Activated T-cell treated with anti-CD3 and anti-CD28 coated beads for 48 hours (primary cell): ENCODE measurements around the gene IL10.
"Not testable (repeated sequence)": the region's sequence is repeated elsewhere in the genome, so short reads cannot be mapped to it uniquely, and the experiment has no call there.

Experiments
- DNase-seq: peaks from one replicate; pipeline ENCODE4 v3.0.0-alpha.2; 2020; ENCODE audit warnings: low read depth

IL10 gene

DNA sequence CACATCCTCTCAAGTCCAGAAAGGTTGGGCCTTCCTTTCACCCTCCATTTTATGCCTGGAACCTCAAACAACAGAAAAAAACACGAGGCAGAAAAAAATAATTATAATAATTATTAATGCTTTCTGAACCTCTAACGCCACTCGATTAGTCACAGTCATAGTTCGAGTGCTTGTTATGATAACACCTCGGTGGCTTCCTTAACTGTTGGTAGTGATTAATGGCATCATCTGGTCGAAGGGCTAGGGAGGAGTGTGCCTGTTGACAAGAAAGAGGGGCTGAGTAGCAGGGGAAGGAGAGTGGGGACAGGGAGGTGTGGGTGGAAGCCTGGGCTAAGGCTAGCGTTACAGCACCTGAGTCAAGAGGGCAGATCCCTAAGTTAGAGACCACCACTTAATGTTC is 21.3 kb upstream of the IL10 start:
- no peak for DNase-seq

DNA sequence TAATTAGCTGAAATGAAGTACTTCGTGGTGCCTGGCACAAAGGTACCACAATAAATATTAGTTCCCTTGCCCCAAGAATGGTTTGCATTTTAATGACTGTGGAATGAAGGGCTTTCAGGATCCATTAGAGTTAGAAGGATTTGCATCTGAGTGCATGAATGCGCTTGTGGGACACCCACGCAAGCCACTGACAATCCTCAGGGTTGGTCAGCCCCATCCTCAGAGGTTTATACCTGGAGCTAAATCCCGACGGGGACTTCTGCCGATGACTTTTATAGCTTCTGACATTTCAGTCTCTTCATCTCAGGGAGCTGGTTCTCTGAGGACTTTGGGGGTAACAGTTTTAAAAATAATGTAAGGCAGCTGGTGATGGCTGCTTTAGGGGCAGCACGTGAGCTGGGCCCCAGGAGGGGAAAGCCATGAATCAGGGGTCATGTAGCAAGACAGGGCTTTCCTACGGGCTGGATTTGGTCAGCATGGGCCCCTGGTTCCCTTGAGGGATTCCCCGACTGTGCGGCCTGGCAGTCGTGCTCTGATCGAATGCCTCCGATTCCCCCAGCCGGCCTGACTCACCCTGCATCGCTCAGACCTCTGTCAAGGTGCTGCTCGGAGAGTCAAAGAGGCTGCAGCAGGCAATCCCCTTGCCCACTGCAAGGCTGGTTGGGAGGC is 20.8 kb upstream of the IL10 start:
- peak; percentile 51 for DNase-seq

DNA sequence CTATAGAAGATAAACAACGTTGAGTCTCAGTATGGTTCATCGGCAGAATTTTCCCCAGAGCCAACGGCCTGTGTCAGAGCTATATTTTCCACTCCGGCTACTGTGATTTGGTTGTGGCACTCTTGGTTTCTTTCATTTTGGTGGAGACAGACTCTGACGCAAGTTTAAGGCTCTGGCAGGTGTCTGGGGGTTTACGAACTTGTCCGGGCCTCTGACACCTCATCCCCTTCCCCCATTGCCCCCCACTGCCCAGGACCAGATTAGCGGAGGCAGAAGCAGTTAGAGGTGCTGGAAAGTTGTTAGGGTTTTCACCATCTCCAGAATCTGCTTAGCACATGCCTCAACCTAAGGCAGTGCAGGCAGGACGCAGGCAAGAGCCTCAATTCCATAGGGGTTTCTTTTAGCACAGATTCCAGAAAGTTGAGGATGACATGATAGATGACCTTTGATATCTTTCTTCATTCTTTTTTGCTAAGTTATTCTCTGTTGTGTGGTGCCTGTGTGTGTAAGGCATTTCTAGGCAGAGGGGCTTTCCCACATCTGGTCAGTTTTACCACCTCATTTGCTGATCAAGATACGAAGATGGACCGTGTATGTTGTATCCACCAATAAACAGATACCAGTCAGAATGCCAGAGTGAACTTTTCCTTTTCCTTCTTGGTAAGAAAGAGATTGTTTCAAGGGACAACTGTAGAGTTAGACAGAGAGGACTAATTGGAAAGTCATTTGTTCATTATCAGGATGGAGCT is 18.4 kb upstream of the IL10 start:
- DNase-seq = no peak

DNA sequence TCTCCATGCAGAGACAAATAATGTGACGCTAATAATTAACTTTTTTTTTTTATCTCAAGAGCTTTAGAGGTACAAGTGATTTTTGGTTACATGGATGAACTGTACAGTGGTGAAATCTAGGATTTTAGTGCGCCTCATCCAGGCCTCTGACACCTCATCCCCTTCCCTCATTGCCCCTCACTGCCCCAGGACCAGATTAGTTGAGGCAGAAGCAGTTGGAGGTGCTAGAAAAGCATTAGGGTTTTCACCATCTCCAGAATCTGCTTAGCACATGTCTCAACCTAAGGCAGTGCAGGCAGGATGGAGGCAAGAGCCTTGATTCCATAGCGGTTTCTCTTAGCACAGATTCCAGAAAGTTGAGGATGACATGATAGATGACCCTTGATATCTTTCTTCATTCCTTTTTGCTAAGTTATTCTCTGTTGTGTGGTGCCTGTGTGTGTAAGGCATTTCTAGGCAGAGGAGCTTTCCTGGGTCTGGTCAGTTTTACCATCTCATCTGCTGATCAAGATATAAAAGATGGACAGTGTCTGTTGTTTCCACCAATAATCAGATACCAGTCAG is 16.3 kb upstream of the IL10 start:
- DNase-seq = no peak

DNA sequence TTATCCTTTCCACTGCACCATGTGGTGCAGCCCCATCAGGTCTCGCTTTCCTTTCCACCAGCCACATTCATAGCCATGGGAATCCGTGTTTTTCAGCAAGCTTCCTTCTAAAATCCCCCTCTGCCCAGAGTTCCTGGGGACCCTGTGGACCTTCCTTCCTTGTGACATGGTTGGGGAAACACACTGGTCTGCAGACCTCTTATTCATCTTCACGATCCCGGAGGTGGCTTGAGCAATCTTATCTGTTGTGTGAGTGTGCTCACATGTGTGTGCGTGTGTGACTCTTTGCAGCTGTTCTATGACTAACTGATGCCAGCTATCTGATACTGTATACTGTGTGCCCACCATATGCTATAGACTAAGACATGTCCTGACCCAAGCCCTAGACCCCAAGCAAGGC is 15.6 kb upstream of the IL10 start:
- DNase-seq = no peak

DNA sequence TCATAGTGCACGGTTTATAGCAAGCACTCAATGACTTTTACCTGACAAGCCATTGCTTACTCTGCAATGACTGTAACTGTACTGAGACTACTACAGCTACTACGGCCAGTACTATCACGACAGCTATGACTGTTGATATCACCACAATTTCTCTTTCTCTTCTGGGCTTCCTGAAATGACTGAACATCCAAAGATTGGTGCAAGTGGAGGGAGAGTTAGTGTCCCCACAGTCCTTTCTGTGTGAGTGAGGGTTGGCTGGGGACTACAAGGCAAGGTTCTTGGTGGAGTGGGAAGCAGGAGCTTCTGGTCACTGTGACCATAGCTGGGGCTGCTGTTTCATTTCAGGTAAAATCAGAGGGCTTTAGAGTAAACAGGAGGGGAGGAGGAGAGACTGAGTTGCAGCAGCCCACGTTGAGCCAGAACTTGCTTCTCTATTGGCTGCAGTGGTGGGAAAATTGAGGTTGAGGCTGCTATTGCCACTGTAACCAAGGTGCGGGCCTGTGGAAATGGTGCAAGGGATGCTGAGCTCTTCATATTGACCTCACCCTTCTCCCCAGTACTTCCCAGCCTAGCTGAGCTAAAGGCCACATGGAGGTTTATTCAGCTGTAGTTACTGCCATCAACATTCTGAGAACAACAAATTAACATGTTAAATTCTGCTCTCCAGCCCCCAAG is 14.1 kb upstream of the IL10 start:
- no peak for DNase-seq

DNA sequence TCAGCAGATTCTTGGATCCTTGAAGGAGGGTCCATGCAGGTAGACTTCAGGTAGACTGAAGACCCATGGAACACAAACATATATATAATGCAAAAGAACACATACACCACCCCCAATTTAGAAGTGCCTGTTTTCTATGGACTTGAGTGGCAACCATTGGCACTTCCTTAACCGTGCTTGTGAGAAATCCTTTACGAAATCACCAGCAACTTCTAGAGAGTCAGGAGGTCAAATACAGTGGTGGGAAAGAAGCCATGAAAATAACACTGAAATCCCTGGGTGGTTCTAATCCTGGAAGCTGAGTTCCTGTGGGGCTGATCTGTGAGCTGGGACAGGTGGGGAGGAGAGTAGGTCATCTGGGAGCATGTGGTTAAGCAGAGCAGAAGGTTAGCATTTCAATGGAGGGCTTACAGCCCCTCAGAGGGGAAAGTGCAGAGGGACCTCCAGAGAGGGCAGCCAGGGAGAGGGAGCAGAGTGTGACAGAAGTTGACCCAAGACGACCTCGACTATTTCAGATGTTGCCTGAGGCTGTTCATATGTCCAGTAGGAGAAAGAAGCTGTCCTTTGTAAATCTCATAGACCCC is 13.0 kb upstream of the IL10 start:
- DNase-seq = no peak

DNA sequence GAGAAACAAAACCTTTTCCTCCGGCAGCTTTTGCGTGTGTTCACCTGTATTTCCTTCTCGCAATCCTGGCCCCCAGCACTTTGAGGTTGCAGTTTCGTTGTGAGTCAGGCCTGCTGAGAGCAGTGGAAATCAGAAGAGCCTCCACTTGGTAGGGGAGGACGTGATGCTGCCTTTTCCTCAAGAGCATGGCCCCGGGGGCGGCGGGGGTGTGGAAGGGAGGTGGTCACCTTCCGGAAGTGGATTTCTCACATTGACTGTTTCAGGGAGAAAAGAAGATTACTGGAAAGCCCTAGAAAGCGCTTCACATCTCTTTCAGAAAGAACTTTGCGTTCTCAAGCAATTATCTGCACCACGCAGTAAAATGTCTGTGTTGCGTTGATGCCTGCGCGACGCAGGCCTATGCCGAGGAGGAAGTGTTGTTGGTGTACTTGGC is 12.2 kb upstream of the IL10 start:
- peak; percentile 85 for DNase-seq

DNA sequence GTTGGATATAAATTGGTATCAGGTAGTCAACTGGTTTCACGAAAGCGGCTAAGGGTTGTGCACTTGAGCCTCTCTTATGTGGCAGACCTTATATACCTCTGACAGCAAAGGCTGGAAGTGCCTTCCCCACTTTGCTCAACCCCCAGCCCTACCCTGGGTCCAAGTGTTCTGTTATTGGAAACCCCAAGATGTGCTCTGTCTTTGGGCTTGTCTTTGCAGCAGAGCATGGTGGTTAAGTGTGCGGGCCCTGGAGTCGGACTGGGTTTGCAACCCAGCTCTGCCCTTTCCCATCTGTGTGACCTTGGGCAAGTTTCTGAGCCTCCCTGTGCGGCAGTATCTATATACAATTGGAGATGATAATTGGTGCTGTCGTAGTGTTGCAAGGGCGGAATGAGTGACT is 11.2 kb upstream of the IL10 start:
- no peak for DNase-seq

DNA sequence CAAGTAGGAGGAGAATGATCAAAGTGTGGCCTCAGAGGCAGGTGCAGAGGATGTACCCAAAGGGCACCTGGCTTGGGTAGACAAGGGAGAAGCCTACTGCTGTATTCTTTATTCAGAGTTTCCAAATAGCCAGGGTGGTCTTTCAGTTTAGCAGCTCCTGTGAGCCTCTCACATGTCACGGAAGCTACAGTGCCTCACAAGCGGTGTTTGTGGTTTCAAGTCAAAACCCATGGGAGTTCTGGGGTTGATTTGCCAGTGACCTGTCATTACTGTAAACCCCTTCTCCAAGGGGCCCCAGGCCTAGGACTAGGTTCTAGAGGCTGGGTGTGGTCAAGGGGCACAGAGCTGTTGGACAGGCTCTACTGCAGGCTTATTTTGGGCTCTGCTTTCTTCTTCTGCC is 10.2 kb upstream of the IL10 start:
- DNase-seq = no peak

DNA sequence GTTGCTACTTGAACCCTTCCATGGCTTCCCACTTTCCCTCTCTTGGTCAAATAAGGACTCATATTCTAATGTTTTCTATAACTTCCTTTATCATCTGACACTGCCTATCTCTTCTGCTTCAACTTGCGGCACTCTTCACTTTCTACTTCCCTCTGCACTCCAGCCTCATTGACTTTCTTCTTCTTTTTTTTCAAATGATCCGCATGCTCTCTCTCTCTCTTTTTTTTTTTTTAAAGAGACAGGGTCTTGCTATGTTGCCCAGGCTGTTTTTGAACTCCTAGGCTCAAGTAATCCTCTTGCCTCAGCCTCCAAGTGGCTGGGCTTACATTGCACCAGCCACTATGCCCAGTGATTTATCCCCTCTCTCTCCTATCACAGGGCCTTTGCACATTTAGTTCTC is 7.3 kb upstream of the IL10 start:
- no peak for DNase-seq

DNA sequence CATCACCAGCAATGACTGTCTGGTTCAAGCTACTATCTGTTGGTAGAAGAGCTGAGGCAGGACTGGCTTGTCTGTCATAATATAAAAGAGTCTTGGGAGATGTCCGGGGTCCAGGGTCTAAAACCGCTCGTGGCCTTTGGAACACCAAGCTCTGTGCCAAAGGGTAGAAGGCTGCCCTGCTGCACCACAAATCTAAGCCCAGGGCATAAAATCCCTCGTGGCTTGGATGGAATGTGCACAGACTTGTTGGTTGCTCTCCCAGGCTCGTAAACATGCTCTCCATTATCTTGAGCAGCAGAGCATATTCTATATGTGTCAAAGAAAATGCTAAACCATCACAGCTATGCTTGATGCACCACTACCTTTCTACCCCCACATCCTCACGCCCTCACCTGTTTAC is 6.6 kb upstream of the IL10 start:
- DNase-seq = not testable (repeated sequence)

DNA sequence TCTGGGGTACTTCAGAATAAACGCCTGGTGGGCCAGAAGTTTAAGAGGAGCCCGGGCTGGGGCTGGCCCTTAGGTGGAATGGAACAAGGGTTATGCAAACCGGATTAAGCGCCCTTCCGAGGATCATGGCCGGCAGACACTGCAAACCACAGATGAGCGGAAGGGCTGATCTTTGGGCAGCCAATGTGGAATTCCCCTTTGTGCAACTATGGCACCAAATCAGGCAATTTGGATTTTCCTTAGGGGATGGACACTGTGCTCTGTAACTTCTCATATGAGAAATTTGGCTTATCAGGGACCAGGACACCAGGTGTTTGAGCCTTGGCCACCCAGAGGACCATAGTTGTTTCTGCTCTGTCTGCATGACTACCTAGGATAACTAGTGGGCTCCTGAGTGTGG is 5.7 kb upstream of the IL10 start:
- no peak for DNase-seq

DNA sequence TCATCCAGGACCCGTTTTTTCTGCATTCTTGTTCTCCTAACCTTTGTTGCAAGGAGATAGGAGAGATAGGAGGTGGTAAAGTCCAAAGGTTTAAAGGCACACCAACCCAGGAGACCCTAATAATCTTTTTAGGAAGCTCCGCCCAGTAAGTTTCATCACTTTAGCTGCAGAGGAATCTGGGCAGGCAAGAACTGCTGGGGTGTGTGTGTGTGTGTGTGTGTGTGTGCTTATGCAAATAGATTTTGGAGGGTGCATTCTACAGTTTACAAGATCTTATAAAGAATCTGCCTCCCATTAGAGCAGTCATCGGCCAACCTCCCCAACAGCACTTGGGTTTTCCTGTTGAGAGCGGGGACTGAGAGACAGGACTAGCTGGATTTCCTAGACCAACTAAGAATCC is 3.9 kb upstream of the IL10 start:
- DNase-seq = no peak

DNA sequence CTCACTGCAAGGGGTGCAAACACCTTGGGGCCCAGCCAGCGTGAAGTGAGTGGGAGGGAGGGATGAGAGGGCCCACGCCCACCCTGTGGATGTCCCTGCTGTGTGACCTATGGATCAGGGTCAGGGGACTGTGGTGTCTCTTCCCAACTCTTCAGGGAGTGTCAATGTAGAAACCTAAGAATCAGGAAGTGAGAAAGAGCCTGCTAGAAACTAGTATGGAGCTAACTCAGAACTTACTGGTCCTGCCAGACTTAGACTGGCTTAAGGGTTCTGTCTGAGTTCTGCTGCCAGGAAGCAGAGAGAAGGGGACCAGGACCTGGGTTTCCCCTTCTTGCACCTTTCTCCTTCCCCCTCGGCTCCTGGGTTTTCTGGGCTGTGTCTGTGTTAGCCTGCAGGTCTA is 1.8 kb upstream of the IL10 start:
- no peak for DNase-seq

DNA sequence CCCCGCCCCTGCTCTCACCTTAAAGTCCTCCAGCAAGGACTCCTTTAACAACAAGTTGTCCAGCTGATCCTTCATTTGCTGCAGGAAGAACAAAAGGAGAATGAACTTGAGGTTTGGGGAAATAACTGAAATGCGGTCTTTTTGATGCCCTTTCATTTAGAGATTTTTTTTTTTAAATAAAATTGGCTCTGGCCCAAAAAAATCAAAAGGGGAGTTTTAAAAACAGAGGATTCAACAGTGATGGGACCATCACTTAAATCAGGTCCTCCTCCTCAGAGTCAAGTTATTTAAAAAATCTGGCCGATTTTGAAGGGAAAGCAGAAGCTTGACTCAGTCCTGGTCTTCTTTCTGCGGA is 979 bp downstream of the IL10 start:
- DNase-seq = no peak

DNA sequence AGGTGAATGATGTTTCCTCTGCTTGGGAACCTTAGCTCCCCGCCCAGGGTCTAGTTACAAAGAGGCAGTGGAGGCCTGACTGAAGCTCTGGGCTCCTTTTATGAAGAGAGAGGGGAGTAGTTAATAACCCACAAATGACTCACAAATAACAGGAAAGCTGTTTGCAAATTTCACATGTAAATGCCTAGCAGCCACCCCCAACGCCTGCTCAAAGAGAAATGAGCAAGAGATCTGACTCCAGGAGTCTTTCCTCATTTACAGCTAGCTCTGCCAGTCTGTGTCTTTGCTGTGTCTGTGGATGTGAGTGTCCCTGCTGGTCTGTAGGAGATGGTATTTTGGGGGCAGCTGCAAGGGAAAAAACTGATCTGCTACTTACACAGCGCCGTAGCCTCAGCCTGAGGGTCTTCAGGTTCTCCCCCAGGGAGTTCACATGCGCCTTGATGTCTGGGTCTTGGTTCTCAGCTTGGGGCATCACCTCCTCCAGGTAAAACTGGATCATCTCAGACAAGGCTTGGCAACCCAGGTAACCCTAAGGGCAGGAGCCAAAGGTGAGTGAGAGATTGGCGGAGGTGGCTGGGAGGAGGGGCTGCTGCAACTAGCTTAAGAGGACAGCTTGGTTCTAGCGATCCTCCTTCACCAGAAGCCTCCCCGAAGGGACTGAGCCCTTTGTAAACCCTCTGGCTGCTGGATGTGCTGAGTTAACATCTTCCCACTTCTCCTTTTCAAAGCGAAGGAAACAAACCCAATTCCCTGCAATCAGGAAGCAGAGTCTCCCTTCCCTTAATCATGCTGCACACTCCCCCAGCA is 1.6 kb downstream of the IL10 start, which contains the start of gene IL19:
TSS of gene IL19 (plus strand) at position 243 of the 807 bp plus-strand sequence. CDS start 65,890 bp downstream, outside the sequence.
- DNase-seq = no peak

DNA sequence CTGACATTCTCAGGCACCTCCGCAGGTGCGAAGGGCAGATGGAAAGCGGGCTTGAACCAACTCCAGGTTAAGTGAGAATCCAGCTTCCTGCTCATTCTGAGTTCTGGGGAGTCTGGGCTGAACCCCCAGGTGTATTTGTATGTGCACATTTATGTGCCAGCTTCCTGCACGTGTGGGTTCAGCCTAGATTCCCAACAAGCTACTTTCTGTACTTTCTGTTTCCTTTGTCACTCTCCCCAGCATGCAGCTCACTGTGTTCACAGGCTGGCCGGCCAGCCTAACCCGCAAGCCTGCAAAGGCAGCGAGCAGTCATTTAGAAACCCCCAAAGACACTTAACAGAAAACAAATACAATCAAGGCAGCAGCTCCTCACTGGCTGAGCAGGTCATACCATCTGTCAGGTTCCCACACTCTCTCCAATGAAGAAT is 3.0 kb downstream of the IL10 start:
- DNase-seq = peak; percentile 62

DNA sequence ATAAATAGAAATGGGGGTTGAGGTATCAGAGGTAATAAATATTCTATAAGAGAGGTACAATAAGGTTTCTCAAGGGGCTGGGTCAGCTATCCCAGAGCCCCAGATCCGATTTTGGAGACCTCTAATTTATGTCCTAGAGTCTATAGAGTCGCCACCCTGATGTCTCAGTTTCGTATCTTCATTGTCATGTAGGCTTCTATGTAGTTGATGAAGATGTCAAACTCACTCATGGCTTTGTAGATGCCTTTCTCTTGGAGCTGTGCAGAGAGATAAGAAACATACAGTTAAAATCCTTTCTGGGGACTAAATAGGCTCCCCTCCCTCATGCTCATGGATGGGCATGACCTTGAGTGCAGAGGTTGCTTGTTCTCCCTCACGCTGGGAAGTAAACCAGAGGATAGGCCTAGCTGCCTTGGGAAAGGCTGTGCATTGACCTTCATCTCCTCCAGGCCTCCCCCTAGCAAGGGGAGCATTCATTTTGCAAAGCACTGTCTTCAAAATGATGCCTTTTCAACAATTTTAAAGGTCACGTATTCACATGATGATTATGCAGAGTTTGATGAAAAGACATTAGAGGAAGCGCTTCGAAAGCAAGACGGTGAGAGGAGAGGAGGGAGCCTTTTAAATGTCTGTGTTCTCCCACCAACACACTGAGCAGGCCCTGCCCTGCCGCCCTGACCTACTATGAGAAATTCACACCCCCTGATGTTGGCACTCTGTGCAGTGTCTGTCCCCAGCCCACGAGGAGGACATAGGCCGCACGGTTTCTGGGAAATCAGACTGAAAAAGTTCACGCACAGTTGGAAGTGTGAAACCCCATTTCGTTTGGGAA is 3.6 kb downstream of the IL10 start:
- no peak for DNase-seq

DNA sequence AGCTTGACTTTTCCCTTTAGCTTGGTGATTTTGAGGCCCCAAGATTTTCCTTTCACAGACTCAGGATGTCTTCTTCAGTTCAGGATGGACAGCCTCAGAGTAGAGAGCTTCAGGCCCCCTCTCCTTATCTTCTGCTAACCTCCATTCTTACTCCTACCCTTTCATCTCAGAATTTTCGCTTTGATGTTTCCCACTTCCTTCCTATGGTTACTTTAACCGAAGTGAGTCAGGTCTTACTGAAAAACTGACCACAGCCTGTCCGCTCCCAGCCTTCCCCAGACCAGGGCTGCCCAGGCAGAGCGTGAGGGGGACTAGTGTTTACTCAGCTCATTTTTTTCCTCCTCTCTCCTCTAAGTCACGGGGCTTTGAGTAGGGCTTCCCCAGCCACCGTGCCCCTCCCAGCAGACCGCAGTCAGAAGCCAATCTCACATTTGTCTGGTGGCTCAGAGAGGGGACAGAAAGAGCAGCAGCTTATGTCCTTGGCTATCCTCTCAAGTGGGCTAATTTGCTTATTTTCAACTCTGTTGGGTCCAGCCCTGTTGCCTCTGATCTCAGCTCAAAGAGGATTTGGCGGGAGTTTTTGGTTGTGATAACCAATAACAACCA is 5.9 kb downstream of the IL10 start:
- peak; percentile 55 for DNase-seq
